ENCODE data around the gene RSPO3.

The RSPO3 gene

GRCh38 chr6:127114214-127114760, 4.2 kb upstream of the RSPO3 start:
- DNase-seq (ENCODE audit: low read depth), result no peak

DNA sequence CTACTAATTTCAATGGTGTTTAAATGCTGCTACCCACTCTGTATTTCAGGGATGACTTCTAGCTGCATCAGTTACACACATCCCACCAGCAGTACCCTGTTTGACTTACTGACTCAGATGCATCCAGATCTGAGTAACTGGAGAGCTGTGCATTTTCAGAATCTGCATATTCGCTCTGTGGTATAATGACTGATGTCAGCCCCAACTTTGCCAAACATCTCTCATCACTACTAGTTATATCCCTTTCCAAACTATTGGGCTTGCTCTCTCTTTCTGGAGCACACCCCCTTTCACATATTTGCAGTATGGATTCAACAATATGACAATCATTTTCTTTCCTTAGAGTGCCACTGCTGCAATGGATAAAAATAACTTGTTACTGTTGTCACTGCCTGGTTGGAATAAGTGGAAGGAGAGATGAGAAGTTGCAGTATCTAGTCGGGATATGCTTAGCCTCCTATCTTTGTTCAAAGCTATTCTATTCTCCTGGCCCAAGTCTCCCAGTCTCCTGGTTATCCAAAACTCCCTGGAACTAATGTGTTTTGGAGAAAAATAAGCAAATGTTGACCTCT, 3.3 kb upstream of the RSPO3 start:
- no peak for DNase-seq (ENCODE audit: low read depth)

GRCh38 chr6:127115746-127116145, 2.7 kb upstream of the RSPO3 start:
- DNase-seq (ENCODE audit: low read depth), result no peak

GRCh38 chr6:127117979-127118297, 533 bp upstream of the RSPO3 start:
- no peak for DNase-seq (ENCODE audit: low read depth)

- DNase-seq (ENCODE audit: low read depth), result no peak
Observed at GRCh38 chr6:127119102-127120022, 891 bp downstream of the RSPO3 start.

GRCh38 chr6:127120023-127120786, 1.7 kb downstream of the RSPO3 start:
- no peak for DNase-seq (ENCODE audit: low read depth)

DNA sequence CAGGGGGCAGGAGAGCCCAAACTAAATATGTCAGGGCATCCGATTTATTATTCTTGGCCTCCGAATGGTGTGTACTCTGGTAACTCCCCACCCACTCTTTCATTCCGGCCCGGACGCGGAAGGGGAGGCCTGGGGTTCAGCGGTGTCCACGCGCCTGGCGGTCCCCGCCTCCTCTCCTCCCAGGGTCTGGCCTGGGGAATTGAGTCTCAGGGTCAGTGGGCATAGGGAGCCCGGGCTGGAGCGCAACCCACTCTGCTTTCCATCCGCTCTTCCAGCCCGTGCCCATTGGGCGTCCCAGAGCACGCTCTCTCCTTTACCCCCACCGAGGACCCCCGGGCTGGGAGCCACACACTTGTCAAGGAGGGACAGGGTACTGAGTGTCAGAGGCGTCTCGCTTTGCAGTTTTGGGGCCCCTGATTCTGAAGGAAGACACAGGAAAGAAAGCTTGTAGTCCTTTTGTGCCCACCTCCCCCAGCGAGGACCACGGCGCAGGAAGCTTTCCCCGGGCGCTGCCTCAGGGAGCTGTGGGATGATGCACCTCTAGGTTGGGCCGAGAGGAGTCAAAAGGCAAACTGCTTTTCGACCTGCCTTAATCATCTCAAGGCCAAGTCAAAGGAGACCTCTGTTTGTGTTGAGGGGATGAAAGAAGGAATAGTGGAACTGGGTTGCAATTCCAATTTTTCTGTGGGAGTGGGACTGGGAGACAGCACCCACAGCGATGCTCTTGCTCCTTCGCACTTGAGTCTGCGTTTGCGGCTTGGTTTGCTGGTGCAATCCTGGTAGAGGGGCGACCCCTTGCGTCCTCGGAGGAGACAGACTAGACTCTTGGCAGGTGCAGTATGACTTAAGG, 2.5 kb downstream of the RSPO3 start:
- peak; percentile 47 for DNase-seq (ENCODE audit: low read depth)

GRCh38 chr6:127121637-127121960, 3.1 kb downstream of the RSPO3 start:
- no peak for DNase-seq (ENCODE audit: low read depth)

GRCh38 chr6:127124172-127124571, 5.7 kb downstream of the RSPO3 start:
- no peak for DNase-seq (ENCODE audit: low read depth)

- DNase-seq (ENCODE audit: low read depth), result no peak
Observed at GRCh38 chr6:127124680-127125079, 6.2 kb downstream of the RSPO3 start.

DNA sequence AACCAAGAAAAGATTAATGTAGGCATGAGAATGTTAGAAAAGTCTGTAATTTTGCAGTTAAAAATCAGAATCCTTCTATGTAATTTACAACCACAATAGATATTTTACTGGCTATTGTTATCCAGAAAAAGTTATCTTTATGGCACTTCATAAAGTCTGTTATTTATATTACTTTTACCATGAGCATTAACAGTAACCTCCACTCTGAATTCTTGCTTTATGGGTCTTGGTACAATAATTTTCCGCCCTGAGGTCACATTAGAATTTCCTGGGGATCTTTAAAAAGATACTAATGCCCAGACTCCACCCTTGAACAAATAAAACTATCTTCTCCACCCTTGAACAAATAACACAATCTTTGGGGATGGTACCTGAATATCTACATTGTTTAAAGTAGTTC, 9.6 kb downstream of the RSPO3 start:
- no peak for DNase-seq (ENCODE audit: low read depth)

- no peak for DNase-seq (ENCODE audit: low read depth)
Observed at GRCh38 chr6:127129251-127129650, 10.8 kb downstream of the RSPO3 start.

DNA sequence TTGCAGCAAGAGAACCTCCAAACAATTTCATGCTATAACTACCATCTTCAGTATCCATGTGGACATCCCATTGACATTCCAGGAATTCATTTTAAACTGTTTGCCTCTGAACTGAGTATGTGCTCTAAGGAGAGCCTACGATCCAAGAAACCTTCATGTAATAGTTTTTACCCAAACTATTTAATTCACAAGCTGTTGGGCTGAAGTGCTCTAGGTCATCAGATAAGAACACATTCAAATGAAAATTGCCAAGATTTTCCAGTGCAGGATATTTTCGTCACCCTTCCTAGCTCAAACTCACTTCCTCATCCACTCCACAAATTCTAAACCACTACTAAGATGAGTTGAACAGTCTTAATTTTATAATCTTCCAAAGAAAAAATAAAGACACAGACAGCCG, 12.8 kb downstream of the RSPO3 start:
- DNase-seq (ENCODE audit: low read depth), result no peak

- no peak for DNase-seq (ENCODE audit: low read depth)
Observed at GRCh38 chr6:127131772-127132376, 13.4 kb downstream of the RSPO3 start.

- DNase-seq (ENCODE audit: low read depth), result no peak
Observed at GRCh38 chr6:127134136-127134535, 15.7 kb downstream of the RSPO3 start.

DNA sequence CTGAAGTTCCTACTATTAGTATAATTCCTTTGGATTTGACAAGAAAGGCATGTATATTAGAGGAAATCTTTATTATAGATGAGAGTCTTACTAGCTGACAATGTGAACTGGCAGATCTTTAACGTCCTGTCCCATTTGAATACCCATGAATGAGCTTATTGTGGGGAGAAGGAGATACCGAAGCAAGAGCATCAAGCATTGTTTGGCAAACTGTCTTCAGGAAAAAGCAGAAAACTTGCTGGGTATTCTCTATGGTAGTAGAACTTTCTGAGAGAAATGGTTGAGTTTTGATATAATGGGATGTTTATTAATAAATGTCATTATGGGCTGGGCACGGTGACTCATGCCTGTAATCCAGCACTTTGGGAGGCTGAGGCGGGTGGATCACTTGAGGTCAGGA, 18.3 kb downstream of the RSPO3 start:
- DNase-seq (ENCODE audit: low read depth), result no peak

DNA sequence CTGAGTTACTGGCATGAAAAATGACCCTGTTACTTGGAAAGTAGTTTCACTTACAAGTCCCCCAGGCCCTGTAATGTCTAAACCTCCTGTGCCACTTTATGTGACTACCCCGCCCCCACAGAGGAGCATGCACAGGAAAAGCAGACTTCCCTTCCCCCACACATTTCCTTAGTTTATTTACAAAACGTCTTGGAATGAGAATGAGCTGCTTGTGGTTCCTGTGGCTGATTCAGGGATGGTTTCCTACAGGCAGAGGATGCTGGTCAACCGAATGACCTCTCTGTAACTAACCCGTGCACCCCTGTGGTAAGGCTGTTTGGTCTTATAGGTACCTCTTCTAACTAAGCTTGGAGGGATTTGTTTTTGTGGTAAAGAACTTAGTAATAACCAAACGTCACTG, 28.5 kb downstream of the RSPO3 start:
- DNase-seq (ENCODE audit: low read depth), result no peak

DNA sequence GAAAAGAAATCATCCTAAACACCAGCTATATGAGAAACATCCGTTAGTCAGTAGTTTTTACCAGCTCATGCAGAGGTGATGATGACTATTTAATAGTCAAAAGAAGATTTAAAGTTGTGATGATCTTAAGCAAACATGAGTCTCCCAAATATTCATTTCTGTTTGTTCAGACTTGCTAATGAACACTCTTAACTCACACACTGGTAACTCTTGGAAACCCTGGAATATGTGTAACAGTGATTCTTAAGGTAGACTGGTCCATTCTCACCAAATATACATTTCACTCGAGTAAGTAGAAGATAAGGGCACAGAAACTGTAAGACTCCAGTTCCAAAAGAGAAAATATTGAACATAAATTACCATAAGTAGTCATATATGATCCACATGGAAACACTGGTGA, 29.1 kb downstream of the RSPO3 start:
- no peak for DNase-seq (ENCODE audit: low read depth)

DNA sequence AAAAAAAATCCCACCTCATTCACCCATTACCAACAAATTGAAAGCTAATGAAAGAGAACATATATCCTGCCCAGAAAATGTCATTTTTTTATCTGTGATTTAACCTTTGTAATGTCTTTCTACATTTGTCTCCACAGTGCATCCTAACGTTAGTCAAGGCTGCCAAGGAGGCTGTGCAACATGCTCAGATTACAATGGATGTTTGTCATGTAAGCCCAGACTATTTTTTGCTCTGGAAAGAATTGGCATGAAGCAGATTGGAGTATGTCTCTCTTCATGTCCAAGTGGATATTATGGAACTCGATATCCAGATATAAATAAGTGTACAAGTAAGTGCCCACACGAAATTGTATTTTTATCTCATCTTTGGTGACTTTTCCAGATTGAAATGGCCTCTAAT, 30.0 kb downstream of the RSPO3 start:
- DNase-seq (ENCODE audit: low read depth), result no peak

DNA sequence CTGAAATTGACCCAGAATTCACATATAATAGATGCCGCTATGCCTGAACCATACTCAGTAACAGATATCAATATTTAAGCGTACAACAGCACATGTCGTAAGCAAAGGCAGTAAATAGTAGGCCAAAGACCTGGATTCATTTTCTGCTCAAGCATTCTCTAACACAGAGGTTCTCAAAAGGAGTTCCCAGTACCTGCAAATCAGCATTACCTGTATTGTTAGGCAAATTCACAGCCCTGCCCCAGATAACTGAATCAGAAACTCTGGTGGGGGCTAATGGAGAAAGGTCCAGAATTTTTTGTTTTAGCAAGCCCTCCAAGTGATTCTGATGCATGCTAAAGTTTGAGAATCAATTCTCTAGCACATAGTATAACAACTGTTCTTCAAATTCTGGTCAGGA, 36.0 kb downstream of the RSPO3 start:
- no peak for DNase-seq (ENCODE audit: low read depth)

- DNase-seq (ENCODE audit: low read depth), result no peak
Observed at GRCh38 chr6:127160484-127160883, 42.0 kb downstream of the RSPO3 start.

- DNase-seq (ENCODE audit: low read depth), result no peak
Observed at GRCh38 chr6:127162836-127163235, 44.4 kb downstream of the RSPO3 start.
